H1 (cell line): ENCODE results near the gene SDF2. TPM values are rescaled to one million over a fixed set of nuclear protein-coding genes. Genes with fewer than 3 reads are reported as not detected.

ENCODE experiments used
- CEBPB ChIP-seq: IDR thresholded peaks from 2 replicates; pipeline ENCODE4 v1.6.1; 2012; ENCODE audit warnings: low read depth, low read length
- NANOG ChIP-seq: IDR thresholded peaks from 2 replicates; pipeline ENCODE4 v1.6.1; 2011; ENCODE audit warnings: low read length, low read depth, mild to moderate bottlenecking, inconsistent platforms; ENCODE audit not compliant: insufficient read depth, poor library complexity, severe bottlenecking
- RBBP5 ChIP-seq: IDR thresholded peaks from 2 replicates; pipeline ENCODE4 v1.7.1; 2012; ENCODE audit warnings: low read depth, mild to moderate bottlenecking, inconsistent platforms, low read length, moderate library complexity, borderline replicate concordance
- RFX5 ChIP-seq: IDR thresholded peaks from 2 replicates; pipeline ENCODE4 v1.6.1; 2011; ENCODE audit warnings: low read depth, low read length, improper control_type of control experiment, borderline replicate concordance
- RNF2 ChIP-seq: fragments of 200-900, 300-1000 bp; sonication (generic); IDR thresholded peaks from 2 replicates; pipeline ENCODE4 v1.7.1; 2016; ENCODE audit warnings: borderline replicate concordance, low read depth, mild to moderate bottlenecking, antibody characterized with exemption, low read length; ENCODE audit not compliant: poor library complexity, severe bottlenecking; ENCODE audit errors: missing control alignments
- SP1 ChIP-seq: IDR thresholded peaks from 2 replicates; pipeline ENCODE4 v1.6.1; 2011; ENCODE audit warnings: low read depth, low read length
- ZNF274 ChIP-seq: IDR thresholded peaks from 2 replicates; pipeline ENCODE4 v1.7.0; 2012; ENCODE audit warnings: low read length, borderline replicate concordance; ENCODE audit errors: extremely low read depth
- polyA plus RNA-seq, 7 experiments: library from polyadenylated mRNA; depleted of rRNA in 3 of 7; stranded (reverse) in 5 of 7; unstranded in 2 of 7; fragments of >200 nt in 5 of 7; fragments of 200-250 nt in 2 of 7; gene quantifications; 1 replicate in 5 of 7; 2 replicates in 1 of 7; 4 replicates in 1 of 7; pipeline versions ENCODE4 v1.2.1 to v1.2.3, GENCODE V29; 2011 to 2013; ENCODE audit warnings: missing spikeins in 2 of 7, mixed read lengths in 2 of 7
- total RNA-seq: library from RNA; stranded (reverse); fragmentation: NEBNext Ultra II Directional; extraction: Animal tissue kit (Norgen Biotek cat#: 25700); gene quantifications from 2 replicates; pipeline ENCODE4 v1.2.1, GENCODE V29; 2021
- TF ChIP-seq, protein P1 (sequence below): fragments of 300-600 bp; sonication (generic); IDR thresholded peaks from 2 replicates; pipeline ENCODE4 v1.7.1; 2012; ENCODE audit warnings: low read length, moderate library complexity, mild to moderate bottlenecking, inconsistent platforms; ENCODE audit not compliant: insufficient replicate concordance

SDF2 gene
- total and polyA plus RNA-seq, 2 of the 8 experiments (the other 6 are each of a cell fraction or from before 2014, with no cell fraction given): 44.8 to 65.4 TPM

DNA sequence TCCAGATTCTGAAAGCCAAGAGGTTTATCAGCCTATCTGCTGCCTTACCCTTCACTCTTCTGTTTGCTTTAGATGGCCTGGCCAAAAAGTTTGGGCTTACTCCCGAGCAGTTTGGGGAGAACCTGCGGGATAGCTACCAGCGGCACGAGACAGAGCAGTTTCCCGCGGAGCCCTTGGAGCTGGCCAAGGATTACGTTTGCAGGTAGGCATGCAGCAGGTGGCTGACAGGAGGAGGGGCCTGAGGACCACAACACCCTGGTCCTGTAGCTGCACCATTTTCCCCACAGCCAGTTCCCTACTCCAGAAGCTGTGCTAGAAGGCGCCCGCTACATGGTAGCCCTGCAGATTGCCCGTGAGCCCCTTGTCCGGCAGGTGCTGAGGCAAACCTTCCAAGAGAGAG lies 20.9 kb upstream of the SDF2 start (continued):
- TF ChIP-seq, protein P1, sequence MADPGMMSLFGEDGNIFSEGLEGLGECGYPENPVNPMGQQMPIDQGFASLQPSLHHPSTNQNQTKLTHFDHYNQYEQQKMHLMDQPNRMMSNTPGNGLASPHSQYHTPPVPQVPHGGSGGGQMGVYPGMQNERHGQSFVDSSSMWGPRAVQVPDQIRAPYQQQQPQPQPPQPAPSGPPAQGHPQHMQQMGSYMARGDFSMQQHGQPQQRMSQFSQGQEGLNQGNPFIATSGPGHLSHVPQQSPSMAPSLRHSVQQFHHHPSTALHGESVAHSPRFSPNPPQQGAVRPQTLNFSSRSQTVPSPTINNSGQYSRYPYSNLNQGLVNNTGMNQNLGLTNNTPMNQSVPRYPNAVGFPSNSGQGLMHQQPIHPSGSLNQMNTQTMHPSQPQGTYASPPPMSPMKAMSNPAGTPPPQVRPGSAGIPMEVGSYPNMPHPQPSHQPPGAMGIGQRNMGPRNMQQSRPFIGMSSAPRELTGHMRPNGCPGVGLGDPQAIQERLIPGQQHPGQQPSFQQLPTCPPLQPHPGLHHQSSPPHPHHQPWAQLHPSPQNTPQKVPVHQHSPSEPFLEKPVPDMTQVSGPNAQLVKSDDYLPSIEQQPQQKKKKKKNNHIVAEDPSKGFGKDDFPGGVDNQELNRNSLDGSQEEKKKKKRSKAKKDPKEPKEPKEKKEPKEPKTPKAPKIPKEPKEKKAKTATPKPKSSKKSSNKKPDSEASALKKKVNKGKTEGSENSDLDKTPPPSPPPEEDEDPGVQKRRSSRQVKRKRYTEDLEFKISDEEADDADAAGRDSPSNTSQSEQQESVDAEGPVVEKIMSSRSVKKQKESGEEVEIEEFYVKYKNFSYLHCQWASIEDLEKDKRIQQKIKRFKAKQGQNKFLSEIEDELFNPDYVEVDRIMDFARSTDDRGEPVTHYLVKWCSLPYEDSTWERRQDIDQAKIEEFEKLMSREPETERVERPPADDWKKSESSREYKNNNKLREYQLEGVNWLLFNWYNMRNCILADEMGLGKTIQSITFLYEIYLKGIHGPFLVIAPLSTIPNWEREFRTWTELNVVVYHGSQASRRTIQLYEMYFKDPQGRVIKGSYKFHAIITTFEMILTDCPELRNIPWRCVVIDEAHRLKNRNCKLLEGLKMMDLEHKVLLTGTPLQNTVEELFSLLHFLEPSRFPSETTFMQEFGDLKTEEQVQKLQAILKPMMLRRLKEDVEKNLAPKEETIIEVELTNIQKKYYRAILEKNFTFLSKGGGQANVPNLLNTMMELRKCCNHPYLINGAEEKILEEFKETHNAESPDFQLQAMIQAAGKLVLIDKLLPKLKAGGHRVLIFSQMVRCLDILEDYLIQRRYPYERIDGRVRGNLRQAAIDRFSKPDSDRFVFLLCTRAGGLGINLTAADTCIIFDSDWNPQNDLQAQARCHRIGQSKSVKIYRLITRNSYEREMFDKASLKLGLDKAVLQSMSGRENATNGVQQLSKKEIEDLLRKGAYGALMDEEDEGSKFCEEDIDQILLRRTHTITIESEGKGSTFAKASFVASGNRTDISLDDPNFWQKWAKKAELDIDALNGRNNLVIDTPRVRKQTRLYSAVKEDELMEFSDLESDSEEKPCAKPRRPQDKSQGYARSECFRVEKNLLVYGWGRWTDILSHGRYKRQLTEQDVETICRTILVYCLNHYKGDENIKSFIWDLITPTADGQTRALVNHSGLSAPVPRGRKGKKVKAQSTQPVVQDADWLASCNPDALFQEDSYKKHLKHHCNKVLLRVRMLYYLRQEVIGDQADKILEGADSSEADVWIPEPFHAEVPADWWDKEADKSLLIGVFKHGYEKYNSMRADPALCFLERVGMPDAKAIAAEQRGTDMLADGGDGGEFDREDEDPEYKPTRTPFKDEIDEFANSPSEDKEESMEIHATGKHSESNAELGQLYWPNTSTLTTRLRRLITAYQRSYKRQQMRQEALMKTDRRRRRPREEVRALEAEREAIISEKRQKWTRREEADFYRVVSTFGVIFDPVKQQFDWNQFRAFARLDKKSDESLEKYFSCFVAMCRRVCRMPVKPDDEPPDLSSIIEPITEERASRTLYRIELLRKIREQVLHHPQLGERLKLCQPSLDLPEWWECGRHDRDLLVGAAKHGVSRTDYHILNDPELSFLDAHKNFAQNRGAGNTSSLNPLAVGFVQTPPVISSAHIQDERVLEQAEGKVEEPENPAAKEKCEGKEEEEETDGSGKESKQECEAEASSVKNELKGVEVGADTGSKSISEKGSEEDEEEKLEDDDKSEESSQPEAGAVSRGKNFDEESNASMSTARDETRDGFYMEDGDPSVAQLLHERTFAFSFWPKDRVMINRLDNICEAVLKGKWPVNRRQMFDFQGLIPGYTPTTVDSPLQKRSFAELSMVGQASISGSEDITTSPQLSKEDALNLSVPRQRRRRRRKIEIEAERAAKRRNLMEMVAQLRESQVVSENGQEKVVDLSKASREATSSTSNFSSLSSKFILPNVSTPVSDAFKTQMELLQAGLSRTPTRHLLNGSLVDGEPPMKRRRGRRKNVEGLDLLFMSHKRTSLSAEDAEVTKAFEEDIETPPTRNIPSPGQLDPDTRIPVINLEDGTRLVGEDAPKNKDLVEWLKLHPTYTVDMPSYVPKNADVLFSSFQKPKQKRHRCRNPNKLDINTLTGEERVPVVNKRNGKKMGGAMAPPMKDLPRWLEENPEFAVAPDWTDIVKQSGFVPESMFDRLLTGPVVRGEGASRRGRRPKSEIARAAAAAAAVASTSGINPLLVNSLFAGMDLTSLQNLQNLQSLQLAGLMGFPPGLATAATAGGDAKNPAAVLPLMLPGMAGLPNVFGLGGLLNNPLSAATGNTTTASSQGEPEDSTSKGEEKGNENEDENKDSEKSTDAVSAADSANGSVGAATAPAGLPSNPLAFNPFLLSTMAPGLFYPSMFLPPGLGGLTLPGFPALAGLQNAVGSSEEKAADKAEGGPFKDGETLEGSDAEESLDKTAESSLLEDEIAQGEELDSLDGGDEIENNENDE: no peak
- TF ChIP-seq RFX5 (no peak), RBBP5 (no peak), SP1 (no peak), RNF2 (no peak), NANOG (no peak), ZNF274 (no peak), CEBPB (no peak)
